ENCODE data around the gene GNB1. TPM values are rescaled to one million over a fixed set of nuclear protein-coding genes. Genes with fewer than 3 reads are reported as not detected.
"Not testable (repeated sequence)": the region's sequence is repeated elsewhere in the genome, so short reads cannot be mapped to it uniquely, and the experiment has no call there.

GNB1 gene
- total RNA-seq, 2 experiments from 2014 or later = 138 to 149 TPM

DNA sequence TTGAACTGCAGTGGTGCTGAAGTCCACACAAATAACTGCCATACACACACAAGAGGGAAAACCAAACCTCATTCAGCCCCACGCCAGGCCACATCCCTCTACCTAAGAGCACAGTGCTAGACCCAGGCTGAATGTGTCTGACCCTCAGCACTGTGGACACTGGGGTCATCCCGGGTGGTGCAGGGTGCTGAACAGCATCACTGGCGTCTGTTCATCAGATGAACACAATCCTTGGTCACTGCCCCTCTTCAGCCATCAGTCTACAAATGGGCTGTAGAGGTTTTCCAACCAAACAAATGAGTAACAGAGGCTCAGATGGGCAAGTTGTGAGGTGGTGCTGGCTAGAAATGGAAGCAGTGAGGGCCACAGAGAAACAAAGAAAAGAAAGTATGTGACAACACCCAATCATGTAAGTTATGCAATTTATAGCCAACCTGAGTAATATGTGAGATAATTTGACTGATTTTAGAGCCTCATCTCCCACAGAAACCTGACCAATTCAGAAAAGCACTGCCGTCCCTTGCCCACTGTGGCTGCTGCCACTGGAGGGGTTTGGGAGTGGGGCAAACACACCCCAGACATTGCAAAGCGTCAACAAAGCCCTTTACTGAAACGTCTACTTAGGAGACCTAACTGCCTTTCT, 27.9 kb downstream of the GNB1 start:
- Mint-ChIP-seq H3K4me3 (no peak overlapping the region), H3K4me1 (ENCODE audit: low read depth) (peaks cover 81% of the 10 kb centered on the region), H3K36me3 (ENCODE audit: low read depth) (peaks cover 14% of the 10 kb centered on the region), H3K27ac (peak overlapping the region; percentile 69), H3K9me3 (no peaks in the 10 kb centered on the region), H3K27me3 (no peaks in the 10 kb centered on the region)
- H3K9me3 ChIP-seq (ENCODE audit: control insufficient read depth in 1 of 2, insufficient read depth in 1 of 2, low read length in 2 of 2) = no peaks in the 10 kb centered on the region
- ChIA-PET CTCF (no interaction called here), POLR2A (no interaction called here)
- intact Hi-C loops (cut with DNase I, micrococcal nuclease) = no loop called here
- DNase-seq (no peak), ATAC-seq (ENCODE audit: poor library complexity) (no peak)
- H3K36me3 ChIP-seq (ENCODE audit: insufficient read depth, low read length) = no peaks in the 10 kb centered on the region
- TF ChIP-seq, protein P1, sequence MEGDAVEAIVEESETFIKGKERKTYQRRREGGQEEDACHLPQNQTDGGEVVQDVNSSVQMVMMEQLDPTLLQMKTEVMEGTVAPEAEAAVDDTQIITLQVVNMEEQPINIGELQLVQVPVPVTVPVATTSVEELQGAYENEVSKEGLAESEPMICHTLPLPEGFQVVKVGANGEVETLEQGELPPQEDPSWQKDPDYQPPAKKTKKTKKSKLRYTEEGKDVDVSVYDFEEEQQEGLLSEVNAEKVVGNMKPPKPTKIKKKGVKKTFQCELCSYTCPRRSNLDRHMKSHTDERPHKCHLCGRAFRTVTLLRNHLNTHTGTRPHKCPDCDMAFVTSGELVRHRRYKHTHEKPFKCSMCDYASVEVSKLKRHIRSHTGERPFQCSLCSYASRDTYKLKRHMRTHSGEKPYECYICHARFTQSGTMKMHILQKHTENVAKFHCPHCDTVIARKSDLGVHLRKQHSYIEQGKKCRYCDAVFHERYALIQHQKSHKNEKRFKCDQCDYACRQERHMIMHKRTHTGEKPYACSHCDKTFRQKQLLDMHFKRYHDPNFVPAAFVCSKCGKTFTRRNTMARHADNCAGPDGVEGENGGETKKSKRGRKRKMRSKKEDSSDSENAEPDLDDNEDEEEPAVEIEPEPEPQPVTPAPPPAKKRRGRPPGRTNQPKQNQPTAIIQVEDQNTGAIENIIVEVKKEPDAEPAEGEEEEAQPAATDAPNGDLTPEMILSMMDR (IDR thresholded peaks at IDR 0.05) = no peak
- no peaks in the 10 kb centered on the region for H3K27me3 ChIP-seq (ENCODE audit: control insufficient read depth in 1 of 2, insufficient read depth in 2 of 2, low read length in 2 of 2)
- H3K27ac ChIP-seq (ENCODE audit: low read depth in 1 of 2, low read length in 2 of 2) = no peak overlapping the region
- no peak overlapping the region for H3K4me3 ChIP-seq (ENCODE audit: low read length)
- H3K4me1 ChIP-seq (ENCODE audit: insufficient read depth, low read length) = peaks cover 72% of the 10 kb centered on the region

DNA sequence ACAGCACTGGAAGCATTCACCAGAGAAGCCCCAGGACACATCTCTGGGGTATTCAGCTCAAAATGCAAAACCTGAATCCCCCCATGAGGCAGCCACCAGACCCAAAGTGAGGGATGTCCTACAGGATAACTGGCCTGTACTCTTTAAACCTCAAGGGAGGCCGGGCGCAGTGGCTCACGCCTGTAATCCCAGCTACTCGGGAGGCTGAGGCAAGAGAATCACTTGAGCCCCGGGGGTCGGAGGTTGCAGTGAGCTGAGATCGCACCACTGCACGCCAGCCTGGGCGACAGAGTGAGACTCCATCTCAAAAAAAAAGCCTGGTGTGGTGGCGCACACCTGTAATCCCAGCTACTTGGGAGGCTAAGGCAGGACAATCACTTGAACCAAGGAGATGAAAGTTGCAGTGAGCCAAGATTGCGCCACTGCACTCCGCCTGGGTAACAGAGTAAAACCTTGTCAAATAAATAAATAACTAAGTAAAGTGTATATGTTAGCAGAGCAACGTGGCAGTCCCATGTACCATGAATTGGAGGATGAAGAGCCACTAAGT, 29.1 kb downstream of the GNB1 start:
- DNase-seq; H3K27ac ChIP-seq (ENCODE audit: low read depth in 1 of 2, low read length in 2 of 2); H3K4me3 ChIP-seq (ENCODE audit: low read length); H3K9me3 ChIP-seq (ENCODE audit: control insufficient read depth in 1 of 2, insufficient read depth in 1 of 2, low read length in 2 of 2); intact Hi-C loops (cut with DNase I, micrococcal nuclease); H3K27me3 ChIP-seq (ENCODE audit: control insufficient read depth in 1 of 2, insufficient read depth in 2 of 2, low read length in 2 of 2); H3K27me3 Mint-ChIP-seq; H3K36me3 ChIP-seq (ENCODE audit: insufficient read depth, low read length); H3K4me3 Mint-ChIP-seq; H3K9me3 Mint-ChIP-seq; POLR2A ChIA-PET; ATAC-seq (ENCODE audit: poor library complexity); CTCF ChIA-PET: not testable (repeated sequence)
- peaks cover 88% of the 10 kb centered on the region for H3K4me1 Mint-ChIP-seq (ENCODE audit: low read depth)
- H3K4me1 ChIP-seq (ENCODE audit: insufficient read depth, low read length) = peaks cover 76% of the 10 kb centered on the region
- H3K36me3 Mint-ChIP-seq (ENCODE audit: low read depth) = peaks cover 10% of the 10 kb centered on the region
- peak overlapping the region; percentile 76 for H3K27ac Mint-ChIP-seq

DNA sequence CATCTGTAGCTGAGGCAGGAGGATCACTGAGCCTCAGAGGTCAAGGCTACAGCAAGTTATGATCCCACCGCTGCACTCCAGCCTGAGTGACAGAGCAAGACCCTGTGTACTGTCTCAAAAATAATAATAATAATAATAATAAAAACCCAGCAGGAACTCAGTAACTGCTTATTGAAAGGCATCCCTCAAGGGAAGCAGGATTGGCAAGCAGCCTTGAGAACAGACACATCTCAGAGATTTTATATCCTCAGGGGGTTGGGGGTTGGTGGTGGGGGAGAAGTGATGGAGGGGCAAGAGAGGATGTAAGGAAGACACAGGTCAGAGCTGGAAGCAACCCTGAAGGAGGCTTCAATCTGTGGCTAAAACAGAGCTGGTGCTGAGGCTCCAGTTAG, 29.6 kb downstream of the GNB1 start:
- ATAC-seq (ENCODE audit: poor library complexity) = no peak
- H3K4me3 Mint-ChIP-seq = peak overlapping the region; percentile 30
- Histone ChIP-seq H3K27ac (ENCODE audit: low read depth in 1 of 2, low read length in 2 of 2) (no peak overlapping the region), H3K36me3 (ENCODE audit: insufficient read depth, low read length) (peaks cover 4% of the 10 kb centered on the region), H3K4me1 (ENCODE audit: insufficient read depth, low read length) (peaks cover 78% of the 10 kb centered on the region), H3K4me3 (ENCODE audit: low read length) (no peak overlapping the region), H3K9me3 (ENCODE audit: control insufficient read depth in 1 of 2, insufficient read depth in 1 of 2, low read length in 2 of 2) (no peaks in the 10 kb centered on the region), H3K27me3 (ENCODE audit: control insufficient read depth in 1 of 2, insufficient read depth in 2 of 2, low read length in 2 of 2) (no peaks in the 10 kb centered on the region)
- peak overlapping the region; percentile 76 for H3K27ac Mint-ChIP-seq
- H3K9me3 Mint-ChIP-seq = no peaks in the 10 kb centered on the region
- H3K27me3 Mint-ChIP-seq = no peaks in the 10 kb centered on the region
- peaks cover 9% of the 10 kb centered on the region for H3K36me3 Mint-ChIP-seq (ENCODE audit: low read depth)
- TF ChIP-seq, protein P1 (IDR thresholded peaks at IDR 0.05) = no peak
- peaks cover 90% of the 10 kb centered on the region for H3K4me1 Mint-ChIP-seq (ENCODE audit: low read depth)
- DNase-seq = no peak
- CTCF ChIA-PET = no interaction called here
- intact Hi-C loops (cut with DNase I, micrococcal nuclease) = no loop called here
- POLR2A ChIA-PET = no interaction called here

DNA sequence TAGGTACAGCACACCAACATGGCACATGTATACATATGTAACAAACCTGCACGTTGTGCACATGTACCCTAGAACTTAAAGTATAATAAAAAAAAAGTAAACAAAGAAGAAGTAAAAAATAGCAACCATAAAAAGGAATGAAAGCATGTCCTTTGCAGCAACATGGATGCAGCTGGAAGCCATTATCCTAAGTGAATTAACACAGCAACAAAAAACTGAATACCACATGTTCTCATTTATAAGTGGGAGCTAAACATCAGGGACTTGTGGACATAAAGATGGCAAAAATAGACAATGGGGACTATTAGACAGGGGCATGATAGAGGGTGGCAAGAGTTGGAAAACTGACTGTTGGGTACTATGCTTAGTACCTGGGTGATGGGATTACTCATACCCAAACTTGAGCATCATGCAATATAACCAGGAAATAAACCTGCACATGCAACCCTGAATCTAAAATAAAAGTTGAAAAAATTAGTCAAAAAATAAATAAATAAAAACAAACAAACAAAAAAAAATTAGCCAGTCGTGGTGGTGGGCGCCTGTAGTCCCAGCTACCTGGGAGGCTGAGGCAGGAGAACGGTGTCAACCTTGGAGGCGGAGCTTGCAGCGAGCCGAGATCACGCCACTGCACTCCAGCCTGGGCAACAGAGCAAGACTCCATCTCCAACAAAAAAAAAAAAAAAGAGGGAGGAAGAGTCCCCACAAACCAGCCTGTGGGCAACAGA, 30.8 kb downstream of the GNB1 start:
- H3K27me3 Mint-ChIP-seq; DNase-seq; H3K36me3 Mint-ChIP-seq (ENCODE audit: low read depth); H3K27me3 ChIP-seq (ENCODE audit: control insufficient read depth in 1 of 2, insufficient read depth in 2 of 2, low read length in 2 of 2); POLR2A ChIA-PET; intact Hi-C loops (cut with DNase I, micrococcal nuclease); H3K36me3 ChIP-seq (ENCODE audit: insufficient read depth, low read length); H3K4me3 ChIP-seq (ENCODE audit: low read length); H3K9me3 ChIP-seq (ENCODE audit: control insufficient read depth in 1 of 2, insufficient read depth in 1 of 2, low read length in 2 of 2); H3K27ac ChIP-seq (ENCODE audit: low read depth in 1 of 2, low read length in 2 of 2); H3K4me3 Mint-ChIP-seq; ATAC-seq (ENCODE audit: poor library complexity); H3K9me3 Mint-ChIP-seq: not testable (repeated sequence)
- CTCF ChIA-PET = interaction anchor here (0.6 kb wide), 1 partner anchor 25 kb away, joined by 3 read pairs; no protein-coding TSS in a partner anchor
- peaks cover 87% of the 10 kb centered on the region for H3K4me1 ChIP-seq (ENCODE audit: insufficient read depth, low read length)
- Mint-ChIP-seq H3K4me1 (ENCODE audit: low read depth) (peaks cover 88% of the 10 kb centered on the region), H3K27ac (peak overlapping the region; percentile 91)

Measured in CD4-positive, alpha-beta T cell (primary cell).